ENCODE data around the gene DCAF6. TPM values are rescaled to one million over a fixed set of nuclear protein-coding genes. Genes with fewer than 3 reads are reported as not detected.

The DCAF6 gene
- total and polyA plus RNA-seq, 2 experiments from 2014 or later, result 52.0 to 92.7 TPM

GRCh38 chr1:167909691-167910180, 26.7 kb upstream of the DCAF6 start:
- DNase-seq (ENCODE audit: low read depth in 1 of 2, low spot score in 1 of 2), result no peak
- Histone ChIP-seq H3K36me3 (no peaks in the 10 kb centered on the region), H3K4me3 (no peak overlapping the region), H3K27ac (no peak overlapping the region), H3K9me3 (ENCODE audit: low read depth) (peaks cover 4% of the 10 kb centered on the region), H3K4me1 (ENCODE audit: low read depth) (no peaks in the 10 kb centered on the region), H3K27me3 (no peaks in the 10 kb centered on the region)
- TF ChIP-seq CTCF (IDR thresholded peaks at IDR 0.05; ENCODE audit: low read depth, low read length), result no peak

- TF ChIP-seq CTCF (IDR thresholded peaks at IDR 0.05; ENCODE audit: low read depth, low read length), result no peak
- Histone ChIP-seq H3K27me3 (no peaks in the 10 kb centered on the region), H3K4me1 (ENCODE audit: low read depth) (no peaks in the 10 kb centered on the region), H3K9me3 (ENCODE audit: low read depth) (peaks cover 4% of the 10 kb centered on the region), H3K27ac (no peak overlapping the region), H3K4me3 (no peak overlapping the region), H3K36me3 (no peaks in the 10 kb centered on the region)
- no peak for DNase-seq (ENCODE audit: low read depth in 1 of 2, low spot score in 1 of 2)
These were observed 26.0 kb upstream of the DCAF6 start for GRCh38 chr1:167910530-167910929.

GRCh38 chr1:167911413-167911812, 25.1 kb upstream of the DCAF6 start:
- peaks cover 4% of the 10 kb centered on the region for H3K9me3 ChIP-seq (ENCODE audit: low read depth)
- H3K27me3 ChIP-seq, result no peaks in the 10 kb centered on the region
- DNase-seq (ENCODE audit: low read depth in 1 of 2, low spot score in 1 of 2), result no peak
- no peaks in the 10 kb centered on the region for H3K4me1 ChIP-seq (ENCODE audit: low read depth)
- no peak for TF ChIP-seq CTCF (IDR thresholded peaks at IDR 0.05; ENCODE audit: low read depth, low read length)
- H3K4me3 ChIP-seq, result no peak overlapping the region
- no peak overlapping the region for H3K27ac ChIP-seq
- H3K36me3 ChIP-seq, result peaks cover 7% of the 10 kb centered on the region

GRCh38 chr1:167912294-167912693, 24.2 kb upstream of the DCAF6 start:
- no peak for TF ChIP-seq CTCF (IDR thresholded peaks at IDR 0.05; ENCODE audit: low read depth, low read length)
- Histone ChIP-seq H3K9me3 (ENCODE audit: low read depth) (peaks cover 4% of the 10 kb centered on the region), H3K27me3 (no peaks in the 10 kb centered on the region), H3K27ac (no peak overlapping the region), H3K4me3 (no peak overlapping the region), H3K36me3 (peaks cover 7% of the 10 kb centered on the region), H3K4me1 (ENCODE audit: low read depth) (no peaks in the 10 kb centered on the region)
- no peak for DNase-seq (ENCODE audit: low read depth in 1 of 2, low spot score in 1 of 2)

- no peak for TF ChIP-seq CTCF (IDR thresholded peaks at IDR 0.05; ENCODE audit: low read depth, low read length)
- peaks cover 16% of the 10 kb centered on the region for H3K36me3 ChIP-seq
- H3K4me3 ChIP-seq, result no peak within 1 kb of the TSS
- H3K9me3 ChIP-seq (ENCODE audit: low read depth), result peaks cover 2% of the 10 kb centered on the region
- no peak for DNase-seq (ENCODE audit: low read depth in 1 of 2, low spot score in 1 of 2)
- no peaks in the 10 kb centered on the region for H3K27me3 ChIP-seq
- no peak within 1 kb of the TSS for H3K27ac ChIP-seq
- H3K4me1 ChIP-seq (ENCODE audit: low read depth), result no peaks in the 10 kb centered on the region
These were observed 22.5 kb upstream of the DCAF6 start, which contains the start of gene ADCY10 for GRCh38 chr1:167913895-167914496. ADCY10 (minus strand) TSS chr1:167914134; CDS start chr1:167905140, 8,994 bp downstream.

Data from cardiac muscle cell (in vitro differentiated cells and primary cell).